T-helper 2 cell treated with Interferon-gamma antibody and Interleukin-4, amounts not matched to agents 5 μg/mL and 100 μg/mL, for 36 hours (primary cell): ENCODE data around the gene FDXR.
"Not testable (repeated sequence)": the region's sequence is repeated elsewhere in the genome, so short reads cannot be mapped to it uniquely, and the experiment has no call there.

ENCODE experiments used
- DNase-seq: peaks from one replicate; pipeline ENCODE4 v3.0.0; 2021; ENCODE audit warnings: low spot score
- H3K27ac Mint-ChIP-seq: one replicate; pipeline ENCODE4 v1.8.0; 2021; ENCODE audit warnings: mild to moderate bottlenecking, mixed read lengths
- H3K27me3 Mint-ChIP-seq: one replicate; pipeline ENCODE4 v1.8.0; 2021; ENCODE audit warnings: low read depth, mixed read lengths
- H3K36me3 Mint-ChIP-seq: one replicate; pipeline ENCODE4 v1.8.0; 2021; ENCODE audit warnings: low read depth, mixed read lengths
- H3K4me1 Mint-ChIP-seq: one replicate; pipeline ENCODE4 v1.8.0; 2021; ENCODE audit warnings: low read depth, mixed read lengths
- H3K4me3 Mint-ChIP-seq: one replicate; pipeline ENCODE4 v1.8.0; 2022; ENCODE audit warnings: mild to moderate bottlenecking, moderate library complexity, mixed read lengths
- H3K9me3 Mint-ChIP-seq: one replicate; pipeline ENCODE4 v1.8.0; 2021; ENCODE audit warnings: mixed read lengths

FDXR gene, protein sequence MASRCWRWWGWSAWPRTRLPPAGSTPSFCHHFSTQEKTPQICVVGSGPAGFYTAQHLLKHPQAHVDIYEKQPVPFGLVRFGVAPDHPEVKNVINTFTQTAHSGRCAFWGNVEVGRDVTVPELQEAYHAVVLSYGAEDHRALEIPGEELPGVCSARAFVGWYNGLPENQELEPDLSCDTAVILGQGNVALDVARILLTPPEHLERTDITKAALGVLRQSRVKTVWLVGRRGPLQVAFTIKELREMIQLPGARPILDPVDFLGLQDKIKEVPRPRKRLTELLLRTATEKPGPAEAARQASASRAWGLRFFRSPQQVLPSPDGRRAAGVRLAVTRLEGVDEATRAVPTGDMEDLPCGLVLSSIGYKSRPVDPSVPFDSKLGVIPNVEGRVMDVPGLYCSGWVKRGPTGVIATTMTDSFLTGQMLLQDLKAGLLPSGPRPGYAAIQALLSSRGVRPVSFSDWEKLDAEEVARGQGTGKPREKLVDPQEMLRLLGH

DNA sequence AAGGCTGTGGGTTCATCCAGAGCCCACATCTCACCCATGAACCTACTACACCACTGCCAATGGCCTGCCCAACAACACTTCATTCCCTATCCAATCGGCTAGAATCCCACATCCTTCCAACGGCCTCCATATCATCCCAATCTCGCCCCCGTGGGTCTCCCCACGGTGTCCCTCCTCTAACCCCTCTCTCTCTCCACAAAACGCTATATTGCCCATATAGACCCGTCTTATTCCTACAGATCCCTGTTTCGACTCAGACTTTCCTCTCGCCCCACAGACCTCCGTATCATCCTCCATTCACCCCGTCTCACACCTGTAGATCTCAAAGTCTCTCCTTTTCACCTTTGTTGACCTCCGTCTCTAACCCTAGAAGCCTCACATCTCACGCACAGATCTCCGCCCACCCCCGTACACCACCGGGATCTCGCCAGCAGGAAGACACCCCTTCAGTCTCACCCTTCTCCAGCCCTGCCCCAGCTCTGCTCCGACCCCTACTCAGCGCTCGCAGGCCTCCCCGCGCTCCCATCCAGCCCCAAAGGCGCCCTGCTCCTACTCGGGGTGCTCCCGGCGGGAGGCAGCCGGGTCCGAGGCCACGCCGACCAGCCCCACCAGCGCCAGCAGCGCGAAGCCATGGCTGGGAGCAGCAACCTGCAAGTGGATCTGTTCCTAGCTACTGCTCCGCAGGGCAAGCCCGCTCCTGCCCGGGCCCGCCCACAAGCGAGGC, at the start of gene FDXR:
TSS of gene FDXR (minus strand) at position 682 of the 724 bp plus-strand sequence. CDS start at position 632, 50 bp downstream.
- peaks cover 5% of the 10 kb centered on the region for H3K36me3 Mint-ChIP-seq
- H3K4me1 Mint-ChIP-seq: peaks cover 24% of the 10 kb centered on the region
- H3K27ac Mint-ChIP-seq: peak within 1 kb of the TSS; percentile 89

DNA sequence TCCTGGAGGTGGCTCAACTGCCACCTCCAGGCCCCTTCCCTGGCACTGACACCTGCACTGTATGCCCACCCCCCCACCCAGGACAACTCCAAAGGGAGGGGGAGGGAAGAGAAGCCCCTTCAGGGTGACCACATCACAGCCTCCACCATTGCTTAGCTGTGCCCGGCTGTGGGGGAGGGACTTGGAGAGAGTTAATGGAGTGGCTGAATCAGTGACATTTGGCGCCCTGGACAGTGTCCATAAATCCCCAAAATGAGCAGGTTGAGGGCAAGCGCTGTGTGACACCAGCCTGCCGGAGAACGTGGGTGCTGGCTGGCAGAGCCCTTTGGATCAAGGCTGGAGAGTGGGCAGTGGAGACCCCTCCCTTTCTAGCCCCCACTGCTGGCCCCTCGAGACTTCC, 49.4 kb upstream of the FDXR start:
- Mint-ChIP-seq H3K4me1 (peaks cover 3% of the 10 kb centered on the region), H3K27me3 (peaks cover 54% of the 10 kb centered on the region), H3K4me3 (no peak overlapping the region), H3K36me3 (no peaks in the 10 kb centered on the region), H3K9me3 (no peaks in the 10 kb centered on the region), H3K27ac (no peak overlapping the region)
- DNase-seq: no peak

More for the DNA sequence above, at the start of gene FDXR:
- Mint-ChIP-seq H3K4me3 (peak within 1 kb of the TSS; percentile 92), H3K27me3 (peaks cover 3% of the 10 kb centered on the region), H3K9me3 (no peaks in the 10 kb centered on the region)
- DNase-seq: no peak

DNA sequence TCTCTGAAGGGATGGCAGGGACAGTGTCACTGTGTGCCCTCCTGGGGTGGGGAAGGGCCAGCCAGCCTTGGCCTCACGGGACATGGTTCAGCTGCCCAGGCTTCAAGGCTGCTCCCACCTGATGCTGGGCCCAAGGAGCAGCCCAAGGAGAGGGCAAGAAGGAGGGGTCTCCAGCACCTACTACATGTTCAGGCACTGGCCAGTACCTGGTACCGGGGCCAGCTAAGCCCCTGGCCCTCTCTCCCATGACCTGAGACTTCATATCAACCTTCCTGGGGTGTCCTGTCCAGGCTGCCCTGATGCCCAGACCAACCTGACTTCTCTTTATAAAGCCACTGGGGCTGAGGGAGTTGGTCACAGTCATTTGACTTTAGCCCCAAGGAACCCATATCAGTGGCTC, 49.0 kb upstream of the FDXR start:
- no peak overlapping the region for H3K4me3 Mint-ChIP-seq
- peaks cover 50% of the 10 kb centered on the region for H3K27me3 Mint-ChIP-seq
- DNase-seq: no peak
- H3K27ac Mint-ChIP-seq: no peak overlapping the region
- H3K4me1 Mint-ChIP-seq: peaks cover 3% of the 10 kb centered on the region
- no peaks in the 10 kb centered on the region for H3K9me3 Mint-ChIP-seq
- no peaks in the 10 kb centered on the region for H3K36me3 Mint-ChIP-seq

DNA sequence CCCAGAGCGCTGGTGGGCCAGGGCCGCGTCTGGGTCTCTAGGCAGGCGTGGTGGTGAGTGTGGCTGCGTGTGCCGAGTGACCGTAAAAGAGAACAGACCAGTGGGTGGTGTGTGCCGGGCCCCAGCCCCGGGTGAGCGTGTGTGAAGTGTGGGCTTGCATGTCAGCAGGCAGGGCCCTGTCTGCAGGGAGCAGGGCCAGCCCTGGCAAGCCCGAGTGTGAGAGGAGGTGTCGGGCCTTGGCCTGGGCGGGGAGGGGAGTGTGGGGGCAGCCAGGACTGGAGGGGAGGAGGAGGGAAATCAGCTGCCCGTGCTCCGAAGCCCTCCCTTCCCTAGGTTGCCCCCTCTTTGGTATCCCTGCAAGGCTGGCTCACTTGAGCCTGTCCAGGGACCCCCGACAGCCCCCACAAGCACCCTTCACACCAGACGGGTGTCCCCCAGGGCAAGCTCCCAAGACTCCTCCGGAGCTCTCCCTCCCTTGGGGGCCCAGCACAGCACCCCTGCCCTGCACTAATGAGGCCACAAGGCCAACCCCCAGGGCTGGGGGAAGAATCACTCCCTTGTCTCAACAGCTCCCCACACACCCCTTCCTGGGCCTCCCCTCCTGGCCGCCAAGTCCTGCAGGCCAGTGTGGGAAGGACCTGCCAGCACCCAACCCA, 48.4 kb upstream of the FDXR start:
- H3K4me1 Mint-ChIP-seq: peaks cover 3% of the 10 kb centered on the region
- no peaks in the 10 kb centered on the region for H3K36me3 Mint-ChIP-seq
- H3K9me3 Mint-ChIP-seq: no peaks in the 10 kb centered on the region
- H3K27ac Mint-ChIP-seq: no peak overlapping the region
- peaks cover 45% of the 10 kb centered on the region for H3K27me3 Mint-ChIP-seq
- DNase-seq: no peak
- H3K4me3 Mint-ChIP-seq: no peak overlapping the region

DNA sequence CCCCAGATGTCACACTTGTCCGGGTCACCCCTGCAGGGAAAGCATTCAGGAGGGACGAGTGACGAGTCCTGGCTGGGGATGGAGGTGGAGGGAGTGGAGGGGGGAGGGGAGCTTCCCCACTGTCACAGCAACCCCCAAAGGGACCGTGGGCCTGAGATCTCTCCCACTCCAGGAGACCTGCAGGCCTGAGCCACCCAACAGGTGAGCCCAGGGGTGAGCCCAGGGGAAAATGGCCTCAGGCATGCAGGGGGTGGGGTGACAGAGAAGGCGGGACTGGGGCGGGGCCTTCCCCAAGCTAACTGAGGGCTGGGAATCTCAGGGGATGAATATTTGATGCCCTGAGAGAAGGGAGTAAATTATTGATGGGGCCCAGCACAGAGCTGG, 47.8 kb upstream of the FDXR start:
- H3K4me1 Mint-ChIP-seq: peaks cover 3% of the 10 kb centered on the region
- no peaks in the 10 kb centered on the region for H3K9me3 Mint-ChIP-seq
- no peak overlapping the region for H3K27ac Mint-ChIP-seq
- no peak overlapping the region for H3K4me3 Mint-ChIP-seq
- no peak for DNase-seq
- peaks cover 40% of the 10 kb centered on the region for H3K27me3 Mint-ChIP-seq
- no peaks in the 10 kb centered on the region for H3K36me3 Mint-ChIP-seq

DNA sequence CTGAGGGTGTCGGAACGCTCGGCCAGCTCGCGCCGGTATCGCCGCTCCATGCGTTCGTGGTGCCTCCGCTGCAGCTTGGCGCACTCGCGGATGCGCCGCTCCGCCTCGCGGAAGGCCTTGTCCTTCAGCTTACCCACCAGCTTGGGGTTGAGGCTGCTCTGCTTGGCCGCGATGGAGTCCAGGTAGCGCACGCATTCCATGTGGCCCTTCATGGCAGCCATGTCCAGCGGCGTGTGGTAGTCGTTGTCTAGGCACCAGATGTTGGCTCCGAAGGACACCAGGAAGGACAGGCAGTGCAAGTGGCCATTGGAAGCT, 47.5 kb upstream of the FDXR start:
- Mint-ChIP-seq H3K27me3 (peaks cover 36% of the 10 kb centered on the region), H3K4me1 (peaks cover 3% of the 10 kb centered on the region), H3K36me3 (no peaks in the 10 kb centered on the region), H3K4me3 (no peak overlapping the region), H3K9me3 (no peaks in the 10 kb centered on the region), H3K27ac (no peak overlapping the region)
- no peak for DNase-seq

DNA sequence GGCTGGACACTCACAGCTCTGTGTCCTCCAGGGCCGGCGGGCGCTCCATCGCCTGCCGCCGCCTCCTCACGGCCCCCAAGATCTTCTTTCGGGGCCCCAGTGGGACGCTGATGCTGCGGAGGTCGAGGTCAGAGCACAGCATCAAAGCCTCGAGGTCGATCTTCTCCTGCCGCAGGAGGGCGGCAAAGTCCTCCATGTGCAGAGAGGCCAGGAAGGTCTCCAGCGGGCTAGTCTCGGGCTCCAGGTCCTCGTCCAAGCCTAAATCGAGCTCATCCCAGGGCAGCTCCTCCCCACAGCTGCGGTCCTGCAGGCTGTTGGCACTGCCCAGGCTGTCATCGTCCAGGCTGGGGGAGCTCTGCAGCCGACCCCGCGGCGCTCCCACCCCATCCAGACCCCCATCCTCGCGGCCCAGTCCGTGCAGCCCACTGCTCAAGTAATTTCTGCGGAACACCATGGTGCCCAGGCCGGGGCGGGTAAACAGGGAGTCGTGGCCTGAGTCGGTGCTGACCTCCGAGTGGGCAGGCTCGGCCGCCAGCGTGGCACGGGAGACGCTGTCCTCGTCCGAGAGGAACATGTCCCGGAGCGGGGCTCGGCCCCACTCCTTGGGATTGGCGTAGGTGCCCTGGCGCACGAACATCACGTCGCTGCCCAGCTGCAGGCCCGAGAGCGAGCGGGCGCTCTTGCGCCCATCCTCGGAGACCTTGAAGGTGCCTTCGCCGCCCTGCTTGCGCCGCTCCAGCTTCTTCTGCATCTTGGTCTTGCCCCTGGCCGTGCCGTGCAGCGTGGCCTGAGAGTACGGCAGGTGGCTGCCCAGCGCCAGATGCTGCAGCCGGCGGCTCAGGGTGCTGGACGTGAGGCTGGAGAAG, 46.9 kb upstream of the FDXR start:
- H3K4me1 Mint-ChIP-seq: peaks cover 3% of the 10 kb centered on the region
- peaks cover 30% of the 10 kb centered on the region for H3K27me3 Mint-ChIP-seq
- H3K36me3 Mint-ChIP-seq: no peaks in the 10 kb centered on the region

DNA sequence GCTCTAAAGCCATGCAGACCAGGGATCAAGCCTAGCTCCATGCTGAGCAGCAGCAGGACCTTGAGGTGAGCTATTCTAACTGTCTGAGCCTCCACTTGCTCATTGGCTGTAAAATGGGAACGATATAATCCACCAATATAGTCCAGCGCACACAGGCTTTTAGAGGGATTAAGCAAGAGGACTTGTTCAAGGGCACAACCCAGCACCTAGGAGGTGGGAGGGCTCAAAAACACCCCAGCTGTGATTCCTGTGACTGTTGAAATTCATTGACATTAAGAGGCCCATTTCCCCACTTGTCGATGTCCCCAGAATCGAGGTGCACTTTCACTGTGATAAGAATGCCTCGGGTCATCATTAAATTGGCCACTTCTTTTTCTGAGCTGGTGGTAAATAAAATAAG, 46.1 kb upstream of the FDXR start:
- H3K9me3 Mint-ChIP-seq: no peaks in the 10 kb centered on the region
- no peak overlapping the region for H3K4me3 Mint-ChIP-seq
- H3K27ac Mint-ChIP-seq: no peak overlapping the region
- no peaks in the 10 kb centered on the region for H3K36me3 Mint-ChIP-seq
- peaks cover 28% of the 10 kb centered on the region for H3K27me3 Mint-ChIP-seq
- peaks cover 1% of the 10 kb centered on the region for H3K4me1 Mint-ChIP-seq
- no peak for DNase-seq

More for the DNA sequence above, 46.9 kb upstream of the FDXR start:
- H3K9me3 Mint-ChIP-seq: no peaks in the 10 kb centered on the region
- H3K27ac Mint-ChIP-seq: no peak overlapping the region
- no peak overlapping the region for H3K4me3 Mint-ChIP-seq
- DNase-seq: no peak

DNA sequence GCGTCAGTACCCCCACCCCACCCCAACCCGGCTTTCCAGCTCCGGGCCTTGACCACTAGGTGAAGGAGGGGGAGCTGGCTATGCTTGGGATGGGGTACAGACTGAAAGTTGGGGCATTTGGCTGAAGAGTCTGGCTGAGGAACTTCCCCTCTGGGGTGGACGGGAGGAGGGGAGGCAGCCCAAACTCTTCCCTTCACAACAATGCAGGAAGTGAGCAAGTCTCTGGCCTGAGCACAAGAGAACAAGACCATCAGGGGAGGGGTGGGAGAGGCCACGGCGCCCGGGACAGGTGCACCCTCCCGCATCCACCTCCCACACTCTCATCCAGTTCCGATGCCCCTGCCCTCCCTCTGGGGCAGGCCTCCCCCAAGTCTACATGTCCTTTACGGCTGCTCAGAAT, 44.6 kb upstream of the FDXR start:
- no peak for DNase-seq
- no peak overlapping the region for H3K27ac Mint-ChIP-seq
- H3K4me1 Mint-ChIP-seq: no peaks in the 10 kb centered on the region
- H3K36me3 Mint-ChIP-seq: no peaks in the 10 kb centered on the region
- no peak overlapping the region for H3K4me3 Mint-ChIP-seq
- peaks cover 24% of the 10 kb centered on the region for H3K27me3 Mint-ChIP-seq
- H3K9me3 Mint-ChIP-seq: no peaks in the 10 kb centered on the region

DNA sequence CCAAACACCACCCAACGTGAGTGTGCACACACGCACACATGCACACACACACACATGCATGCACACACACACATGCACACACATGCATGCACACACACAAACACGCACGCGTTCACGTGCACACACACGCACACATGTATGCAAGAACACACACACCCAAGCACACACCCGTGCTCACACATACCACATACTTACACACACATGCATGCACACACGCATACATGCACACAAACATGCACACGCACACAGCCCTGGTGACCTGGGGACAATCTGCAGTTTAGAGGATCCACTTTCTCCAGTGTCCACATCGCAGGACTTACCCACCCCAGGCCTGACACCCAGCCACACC, 44.0 kb upstream of the FDXR start:
- no peak for DNase-seq
- Mint-ChIP-seq H3K4me3 (no peak overlapping the region), H3K9me3 (no peaks in the 10 kb centered on the region), H3K27me3 (peaks cover 19% of the 10 kb centered on the region), H3K27ac (no peak overlapping the region), H3K36me3 (no peaks in the 10 kb centered on the region), H3K4me1 (no peaks in the 10 kb centered on the region)

DNA sequence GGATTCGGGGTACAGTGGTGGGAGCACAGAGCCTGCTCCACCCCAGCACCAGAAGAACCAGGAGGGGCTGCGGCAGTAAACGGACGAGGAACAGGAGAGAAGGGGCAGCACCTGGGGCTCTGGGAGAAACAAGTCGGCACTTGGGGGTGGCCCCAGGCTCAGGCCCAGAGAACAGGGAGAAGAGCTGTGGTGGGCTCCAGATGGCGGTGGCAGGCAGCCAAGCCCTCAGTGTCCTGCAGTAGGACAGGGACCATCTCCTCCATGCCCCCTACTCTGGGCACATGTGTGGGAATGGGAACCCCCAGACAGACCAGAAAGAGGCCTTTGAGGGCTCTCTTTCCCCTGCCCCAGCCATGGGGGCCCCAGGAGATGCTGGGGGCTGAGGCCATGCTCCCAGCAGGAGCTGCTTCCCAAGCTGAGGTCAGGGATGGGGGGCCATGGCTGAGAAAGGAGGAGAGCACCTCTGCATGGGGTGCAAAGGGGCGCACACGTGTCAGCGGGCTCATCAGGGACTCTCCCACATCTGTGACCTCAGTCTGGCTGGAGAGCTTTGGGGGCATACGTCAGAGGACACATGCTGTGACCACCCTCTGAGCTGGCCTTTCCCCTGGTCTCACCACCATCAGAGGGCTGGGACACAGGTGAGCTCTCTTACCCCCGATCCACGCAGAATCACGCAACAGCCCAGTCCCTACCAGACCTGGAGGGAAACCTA, 43.5 kb upstream of the FDXR start:
- H3K9me3 Mint-ChIP-seq: no peaks in the 10 kb centered on the region
- H3K4me1 Mint-ChIP-seq: no peaks in the 10 kb centered on the region
- H3K27me3 Mint-ChIP-seq: peaks cover 14% of the 10 kb centered on the region
- no peaks in the 10 kb centered on the region for H3K36me3 Mint-ChIP-seq
- DNase-seq: no peak
- H3K27ac Mint-ChIP-seq: no peak overlapping the region
- no peak overlapping the region for H3K4me3 Mint-ChIP-seq

DNA sequence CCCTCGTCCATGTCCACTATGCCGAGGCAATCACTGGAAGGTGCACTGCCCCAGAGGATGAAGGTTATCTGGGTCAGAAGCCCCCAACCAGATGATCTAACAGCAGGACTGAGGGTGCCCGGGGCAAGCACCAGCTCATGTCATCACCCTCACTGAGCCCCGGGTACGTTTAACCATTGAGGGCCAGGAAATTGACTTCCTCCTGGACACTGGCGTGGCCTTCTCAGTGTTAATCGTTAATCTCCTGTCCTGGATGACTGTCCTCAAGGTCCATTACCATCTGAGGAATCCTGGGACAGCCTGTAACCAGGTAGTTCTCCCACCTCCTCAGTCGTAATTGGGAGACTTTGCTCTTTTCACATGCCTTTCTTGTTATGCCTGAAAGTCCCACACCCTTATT, 38.6 kb upstream of the FDXR start:
- not testable (repeated sequence) for H3K27me3 Mint-ChIP-seq, H3K36me3 Mint-ChIP-seq, H3K27ac Mint-ChIP-seq, H3K4me1 Mint-ChIP-seq, DNase-seq, H3K4me3 Mint-ChIP-seq, H3K9me3 Mint-ChIP-seq

DNA sequence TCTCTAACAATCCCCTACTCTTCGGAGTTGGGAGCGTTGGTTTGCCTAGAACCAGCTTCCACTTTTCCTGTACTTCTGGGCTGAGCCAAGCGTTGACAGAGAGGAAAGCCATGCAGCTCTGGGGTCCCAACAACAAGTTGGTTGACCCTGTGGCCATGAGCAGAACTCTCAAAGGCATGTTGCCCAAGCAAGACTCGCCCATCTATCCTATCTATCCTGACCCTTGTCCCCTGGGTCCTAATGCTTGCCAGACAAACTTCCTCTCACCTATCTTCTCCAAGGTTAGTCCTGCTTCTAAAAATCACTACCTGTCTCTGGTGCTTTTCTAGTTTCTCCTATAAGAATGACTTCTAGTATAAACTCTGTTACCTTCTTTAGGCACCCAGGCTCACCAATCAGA, 36.3 kb upstream of the FDXR start:
- not testable (repeated sequence) for H3K4me1 Mint-ChIP-seq, H3K36me3 Mint-ChIP-seq, H3K27ac Mint-ChIP-seq, DNase-seq, H3K9me3 Mint-ChIP-seq, H3K27me3 Mint-ChIP-seq, H3K4me3 Mint-ChIP-seq
